Body of pancreas (tissue), 4 donors: ENCODE data around the gene ATXN1. TPM values are rescaled to one million over a fixed set of nuclear protein-coding genes. Genes with fewer than 3 reads are reported as not detected.
A peak's percentile ranks its signal among the peaks of the same experiment; 100 is the strongest.

Source experiments
- ATAC-seq: fragments of 150-250 bp; one replicate; pipeline ENCODE4 v1.9.1; 2016
- DNase-seq, 4 donors: peaks; one replicate each; pipeline ENCODE4 v3.0.0-alpha.2; 2019
- H3K27ac ChIP-seq, 4 donors: fragments of 200-600 bp; sonication (generic); 1 replicate in 3 of 4; 2 replicates in 1 of 4; pipeline versions ENCODE4 v1.5.1 to v1.6.1; 2016 to 2019; ENCODE audit warnings: mild to moderate bottlenecking in 1 of 4, mixed read lengths in 1 of 4, moderate library complexity in 1 of 4
- H3K27me3 ChIP-seq, 2 donors: fragments of 200-600 bp; sonication (generic); one replicate each; pipeline ENCODE4 v1.6.0; 2016; ENCODE audit warnings: mild to moderate bottlenecking in 1 of 2
- H3K36me3 ChIP-seq, 2 donors: fragments of 200-600 bp; sonication (generic); replicated peaks in 1 of 2; 2 replicates each; pipeline ENCODE4 v1.5.1; 2016; ENCODE audit warnings: low read depth in 2 of 2; ENCODE audit not compliant: insufficient read depth in 1 of 2
- H3K4me1 ChIP-seq: fragments of 200-600 bp; sonication (generic); one replicate; pipeline ENCODE4 v1.6.0; 2016
- H3K4me3 ChIP-seq, 2 donors: fragments of 200-600 bp; sonication (generic); 1 replicate in 1 of 2; 2 replicates in 1 of 2; pipeline ENCODE4 v1.5.1; 2016 to 2019
- H3K9me3 ChIP-seq, 3 donors: fragments of 200-600 bp; sonication (generic); 1 replicate in 2 of 3; 2 replicates in 1 of 3; pipeline ENCODE4 v1.5.1; 2016
- POLR2A ChIP-seq, 3 donors: fragments of 450-650 bp; IDR thresholded peaks; one replicate each; pipeline ENCODE4 v1.6.1; 2016; ENCODE audit warnings: antibody characterized with exemption in 3 of 3, mild to moderate bottlenecking in 2 of 3
- WGBS, 2 donors: methylation state at CpG; one replicate each; pipeline ENCODE4 v1.1.5; 2017; 5-methylcytosine and 5-hydroxymethylcytosine counted together
- intact Hi-C: fragments of 100-400 bp; cut with DNase I; formaldehyde crosslinking; loops from one replicate; pipeline ENCODE4 v1.15.1; 2023
- total RNA-seq, 2 donors: library from RNA; depleted of rRNA; stranded (reverse); fragments of >200 nt; gene quantifications; one replicate each; pipeline ENCODE4 v1.1.0, GENCODE V29; 2016
- TF ChIP-seq, protein P1 (sequence below), 7 experiments: fragments of 450-650 bp in 4 of 7; fragments of 200-600 bp in 3 of 7; sonication (generic) in 3 of 7; IDR thresholded peaks; one replicate each; pipeline ENCODE4 v1.5.1; 2016 to 2019; ENCODE audit warnings: antibody characterized with exemption in 7 of 7

ATXN1 gene
- total RNA-seq, 2 donors from 2014 or later, result 24.6 to 24.7 TPM

DNA sequence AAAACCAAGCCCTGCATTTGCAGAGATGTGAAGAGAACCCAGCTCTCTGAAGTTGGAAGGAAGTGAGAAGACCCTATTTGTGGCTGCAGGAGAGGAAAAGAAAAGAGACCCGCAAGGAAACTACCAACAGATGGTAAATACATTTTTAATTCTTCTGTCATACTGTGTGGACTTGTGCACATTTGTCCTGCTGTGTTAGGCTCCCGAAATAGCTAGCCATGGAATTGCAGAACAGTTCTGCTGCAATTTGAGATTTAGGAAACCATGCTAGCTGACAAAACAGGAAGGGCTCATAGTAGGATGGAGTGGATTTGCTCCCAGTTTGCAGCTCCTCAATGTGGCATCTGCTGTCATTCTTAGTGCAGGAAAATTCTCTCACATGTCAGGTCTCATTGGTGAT, 12.1 kb upstream of the ATXN1 start:
- H3K36me3 ChIP-seq, result no peaks in the 10 kb centered on the region
- H3K4me1 ChIP-seq, result peaks cover 21% of the 10 kb centered on the region
- H3K27ac ChIP-seq, result no peak overlapping the region
- intact Hi-C loops, result no loop called here
- no peak overlapping the region for H3K4me3 ChIP-seq
- DNase-seq (no peak), ATAC-seq (no peak)
- TF ChIP-seq, protein P1, sequence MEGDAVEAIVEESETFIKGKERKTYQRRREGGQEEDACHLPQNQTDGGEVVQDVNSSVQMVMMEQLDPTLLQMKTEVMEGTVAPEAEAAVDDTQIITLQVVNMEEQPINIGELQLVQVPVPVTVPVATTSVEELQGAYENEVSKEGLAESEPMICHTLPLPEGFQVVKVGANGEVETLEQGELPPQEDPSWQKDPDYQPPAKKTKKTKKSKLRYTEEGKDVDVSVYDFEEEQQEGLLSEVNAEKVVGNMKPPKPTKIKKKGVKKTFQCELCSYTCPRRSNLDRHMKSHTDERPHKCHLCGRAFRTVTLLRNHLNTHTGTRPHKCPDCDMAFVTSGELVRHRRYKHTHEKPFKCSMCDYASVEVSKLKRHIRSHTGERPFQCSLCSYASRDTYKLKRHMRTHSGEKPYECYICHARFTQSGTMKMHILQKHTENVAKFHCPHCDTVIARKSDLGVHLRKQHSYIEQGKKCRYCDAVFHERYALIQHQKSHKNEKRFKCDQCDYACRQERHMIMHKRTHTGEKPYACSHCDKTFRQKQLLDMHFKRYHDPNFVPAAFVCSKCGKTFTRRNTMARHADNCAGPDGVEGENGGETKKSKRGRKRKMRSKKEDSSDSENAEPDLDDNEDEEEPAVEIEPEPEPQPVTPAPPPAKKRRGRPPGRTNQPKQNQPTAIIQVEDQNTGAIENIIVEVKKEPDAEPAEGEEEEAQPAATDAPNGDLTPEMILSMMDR (IDR thresholded peaks at IDR 0.05), result no peak
- TF ChIP-seq POLR2A (IDR thresholded peaks at IDR 0.05), result no peak
- no peaks in the 10 kb centered on the region for H3K27me3 ChIP-seq
- 79 to 94% methylated on average over 2 of the region's 2 CpGs for WGBS, 2 donors
- no peaks in the 10 kb centered on the region for H3K9me3 ChIP-seq

DNA sequence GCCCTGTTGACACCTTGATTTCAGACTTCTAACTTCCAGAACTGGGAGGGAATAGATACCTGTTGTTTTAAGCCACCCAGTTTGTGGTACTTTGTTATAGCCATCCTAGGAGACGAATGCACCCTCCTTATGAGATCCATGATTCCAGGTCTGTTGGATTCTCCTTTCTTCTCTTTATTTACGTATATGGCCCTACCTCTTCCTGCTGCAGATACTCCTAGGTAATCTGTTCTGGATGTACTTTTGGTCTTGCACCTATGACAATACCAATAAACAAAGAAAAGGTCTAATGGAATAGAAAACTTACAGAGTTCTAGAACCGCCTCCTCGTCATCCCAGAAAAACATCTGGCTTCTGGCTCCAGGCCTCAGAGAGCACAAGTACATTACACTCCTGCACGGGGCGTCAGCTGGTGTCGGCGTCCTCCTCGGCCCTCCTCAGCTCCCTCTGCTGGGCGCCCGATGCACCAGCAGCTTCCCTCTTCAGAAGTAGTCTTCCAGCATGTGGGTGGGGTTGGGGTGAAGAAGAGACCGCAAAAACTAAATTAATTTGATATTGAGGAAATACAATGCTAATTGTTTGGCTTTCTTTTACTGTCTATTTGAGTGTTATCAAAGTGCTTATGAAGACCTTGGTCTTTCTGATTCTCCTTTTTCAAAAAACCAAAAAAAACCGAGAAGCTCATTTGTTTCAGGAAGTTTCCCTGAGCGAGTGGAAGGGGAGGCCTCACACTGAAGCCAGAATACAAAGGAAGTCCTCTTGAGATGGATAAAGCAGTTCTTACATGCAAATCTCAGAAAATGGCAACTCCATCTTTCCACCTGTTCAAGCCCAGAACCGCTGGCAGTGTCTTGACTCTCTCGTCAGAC, 9.7 kb upstream of the ATXN1 start:
- Histone ChIP-seq H3K27me3 (no peaks in the 10 kb centered on the region), H3K9me3 (no peaks in the 10 kb centered on the region), H3K4me3 (no peak overlapping the region), H3K4me1 (peaks cover 24% of the 10 kb centered on the region), H3K36me3 (no peaks in the 10 kb centered on the region), H3K27ac (no peak overlapping the region)
- intact Hi-C loops, result no loop called here
- TF ChIP-seq POLR2A (IDR thresholded peaks at IDR 0.05), result no peak
- TF ChIP-seq, protein P1 (IDR thresholded peaks at IDR 0.05), result peak; percentile 67 to 91 (median 89)
- 26 to 35% methylated on average over 16 of the region's 16 CpGs for WGBS, 2 donors
- peak; percentile 88 for ATAC-seq
- DNase-seq, result peak; percentile 79 to 85 (median 84)

DNA sequence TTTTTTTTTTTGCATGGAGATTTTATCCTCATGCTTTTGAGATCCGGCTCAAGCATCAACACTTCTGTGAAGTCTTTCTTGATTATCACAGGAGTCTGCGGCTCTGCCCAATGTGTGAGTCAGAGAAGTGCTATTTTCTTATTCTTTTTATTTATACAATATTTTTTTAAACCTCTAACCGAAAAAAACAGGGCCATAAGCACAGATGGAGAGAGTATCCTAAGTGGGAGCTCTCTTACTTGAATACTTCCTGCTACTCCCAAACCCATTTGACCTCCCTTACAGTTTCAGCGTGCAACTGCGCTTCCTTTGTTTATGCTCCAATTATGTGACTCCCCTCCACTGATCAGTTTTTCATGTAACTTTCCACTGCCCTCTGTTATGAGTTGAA, 8.7 kb upstream of the ATXN1 start:
- peaks cover 24% of the 10 kb centered on the region for H3K4me1 ChIP-seq
- H3K27me3 ChIP-seq, result no peaks in the 10 kb centered on the region
- TF ChIP-seq POLR2A (IDR thresholded peaks at IDR 0.05), result no peak
- TF ChIP-seq, protein P1 (IDR thresholded peaks at IDR 0.05), result no peak
- no peak for DNase-seq
- no peaks in the 10 kb centered on the region for H3K9me3 ChIP-seq
- H3K27ac ChIP-seq, result peak overlapping the region in 1 of 4 donors; percentile 35
- no peak for ATAC-seq
- WGBS, 2 donors, result 75 to 76% methylated on average over 5 of the region's 5 CpGs
- no peaks in the 10 kb centered on the region for H3K36me3 ChIP-seq
- intact Hi-C loops, result no loop called here
- no peak overlapping the region for H3K4me3 ChIP-seq

DNA sequence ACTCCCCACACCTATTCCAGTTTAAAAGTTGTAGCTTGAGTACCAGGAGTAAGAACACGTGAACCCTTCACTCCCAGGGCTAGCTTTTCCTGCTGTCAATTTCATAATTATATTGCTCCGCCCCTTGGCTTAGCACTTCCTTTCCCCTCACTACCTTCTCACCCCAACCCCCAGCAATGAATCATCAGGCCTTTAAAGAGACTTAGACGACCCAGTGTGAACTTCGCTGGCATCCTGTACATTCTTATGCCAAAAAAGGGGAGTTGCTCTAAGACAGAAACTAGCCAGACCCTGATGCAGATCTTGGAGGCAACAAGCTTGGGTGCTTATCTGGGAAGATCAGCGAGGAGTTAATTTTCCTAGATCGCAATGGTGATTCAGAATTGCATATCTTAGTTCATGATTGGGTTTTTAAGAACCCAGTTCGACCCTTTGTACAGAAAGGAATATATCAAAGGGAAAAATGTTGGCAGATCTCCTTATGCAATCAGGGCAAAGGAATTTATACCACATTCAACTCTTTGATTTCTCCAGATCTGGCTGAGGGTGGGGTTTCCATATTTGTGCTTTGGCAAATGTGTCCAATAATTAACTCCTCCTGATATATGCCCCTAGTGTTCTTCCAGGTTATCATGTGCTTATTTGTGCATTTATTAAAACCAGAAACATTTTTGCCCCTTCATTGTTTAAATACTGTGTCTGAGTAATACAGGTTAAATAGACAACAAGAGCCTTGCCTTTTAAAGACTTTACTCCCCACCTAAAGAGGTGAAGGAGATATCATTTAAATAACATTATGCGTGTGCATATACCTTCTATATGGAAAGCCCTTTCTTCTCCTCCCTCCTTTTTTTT, 8.1 kb upstream of the ATXN1 start:
- Histone ChIP-seq H3K27ac (peak overlapping the region in 3 of 4 donors; percentile 1 to 66 (median 35)), H3K36me3 (no peaks in the 10 kb centered on the region), H3K27me3 (no peaks in the 10 kb centered on the region), H3K9me3 (no peaks in the 10 kb centered on the region), H3K4me1 (peaks cover 24% of the 10 kb centered on the region), H3K4me3 (no peak overlapping the region)
- intact Hi-C loops, result no loop called here
- ATAC-seq (peak; percentile 63), DNase-seq (peak in 3 of 4 donors; percentile 26 to 68 (median 45))
- TF ChIP-seq, protein P1 (IDR thresholded peaks at IDR 0.05), result no peak
- TF ChIP-seq POLR2A (IDR thresholded peaks at IDR 0.05), result no peak
- WGBS, 2 donors, result 28 to 30% methylated on average over 8 of the region's 8 CpGs
